Measurements from ENCODE around the gene SPECC1. TPM values are rescaled to one million over a fixed set of nuclear protein-coding genes. Genes with fewer than 3 reads are reported as not detected.
"Not testable (repeated sequence)": the region's sequence is repeated elsewhere in the genome, so short reads cannot be mapped to it uniquely, and the experiment has no call there.

The SPECC1 gene
- total RNA-seq, 1 experiment from 2014 or later, result 108 TPM

GRCh38 chr17:20207262-20207985 lies 198.3 kb downstream of the SPECC1 start:
- DNase-seq (ENCODE audit: low read depth), result no peak
- in situ Hi-C loops (cut with HindIII; ENCODE audit: low pct_unique_long_range_greater_than_20kb, low sequenced_read_pairs), result no loop called here

GRCh38 chr17:20208717-20209116 lies 199.6 kb downstream of the SPECC1 start:
- in situ Hi-C loops (cut with HindIII; ENCODE audit: low pct_unique_long_range_greater_than_20kb, low sequenced_read_pairs), result no loop called here
- no peak for DNase-seq (ENCODE audit: low read depth)

- no peak for DNase-seq (ENCODE audit: low read depth)
- in situ Hi-C loops (cut with HindIII; ENCODE audit: low pct_unique_long_range_greater_than_20kb, low sequenced_read_pairs), result no loop called here
Measured at GRCh38 chr17:20210180-20210579, 201.0 kb downstream of the SPECC1 start.

- in situ Hi-C loops (cut with HindIII; ENCODE audit: low pct_unique_long_range_greater_than_20kb, low sequenced_read_pairs), result no loop called here
- no peak for DNase-seq (ENCODE audit: low read depth)
Measured at GRCh38 chr17:20210614-20211013, 201.5 kb downstream of the SPECC1 start.

GRCh38 chr17:20211246-20211645 lies 202.1 kb downstream of the SPECC1 start:
- in situ Hi-C loops (cut with HindIII; ENCODE audit: low pct_unique_long_range_greater_than_20kb, low sequenced_read_pairs), result no loop called here
- no peak for DNase-seq (ENCODE audit: low read depth)

GRCh38 chr17:20213449-20213848 lies 204.3 kb downstream of the SPECC1 start:
- DNase-seq (ENCODE audit: low read depth), result no peak
- in situ Hi-C loops (cut with HindIII; ENCODE audit: low pct_unique_long_range_greater_than_20kb, low sequenced_read_pairs), result no loop called here

GRCh38 chr17:20214794-20215193 lies 205.6 kb downstream of the SPECC1 start:
- in situ Hi-C loops (cut with HindIII; ENCODE audit: low pct_unique_long_range_greater_than_20kb, low sequenced_read_pairs), result no loop called here
- DNase-seq (ENCODE audit: low read depth), result no peak

GRCh38 chr17:20216154-20216815 lies 207.1 kb downstream of the SPECC1 start:
- in situ Hi-C loops (cut with HindIII; ENCODE audit: low pct_unique_long_range_greater_than_20kb, low sequenced_read_pairs), result no loop called here

GRCh38 chr17:20216853-20217252 lies 207.7 kb downstream of the SPECC1 start:
- no peak for DNase-seq (ENCODE audit: low read depth)
- in situ Hi-C loops (cut with HindIII; ENCODE audit: low pct_unique_long_range_greater_than_20kb, low sequenced_read_pairs), result no loop called here

More at GRCh38 chr17:20216154-20216815, 207.1 kb downstream of the SPECC1 start:
- DNase-seq (ENCODE audit: low read depth), result peak; percentile 70

GRCh38 chr17:20217677-20218076 lies 208.5 kb downstream of the SPECC1 start:
- in situ Hi-C loops (cut with HindIII; ENCODE audit: low pct_unique_long_range_greater_than_20kb, low sequenced_read_pairs), result no loop called here

GRCh38 chr17:20218272-20218671 lies 209.1 kb downstream of the SPECC1 start:
- no peak for DNase-seq (ENCODE audit: low read depth)
- in situ Hi-C loops (cut with HindIII; ENCODE audit: low pct_unique_long_range_greater_than_20kb, low sequenced_read_pairs), result no loop called here

More at GRCh38 chr17:20217677-20218076, 208.5 kb downstream of the SPECC1 start:
- no peak for DNase-seq (ENCODE audit: low read depth)

GRCh38 chr17:20223808-20224328 lies 214.7 kb downstream of the SPECC1 start:
- in situ Hi-C loops (cut with HindIII; ENCODE audit: low pct_unique_long_range_greater_than_20kb, low sequenced_read_pairs), result no loop called here
- no peak for DNase-seq (ENCODE audit: low read depth)

- DNase-seq (ENCODE audit: low read depth), result no peak
- in situ Hi-C loops (cut with HindIII; ENCODE audit: low pct_unique_long_range_greater_than_20kb, low sequenced_read_pairs), result no loop called here
Measured at GRCh38 chr17:20224379-20224778, 215.2 kb downstream of the SPECC1 start.

- in situ Hi-C loops (cut with HindIII; ENCODE audit: low pct_unique_long_range_greater_than_20kb, low sequenced_read_pairs), result no loop called here
- DNase-seq (ENCODE audit: low read depth), result no peak
Measured at GRCh38 chr17:20225162-20226115, 216.3 kb downstream of the SPECC1 start.

- in situ Hi-C loops (cut with HindIII; ENCODE audit: low pct_unique_long_range_greater_than_20kb, low sequenced_read_pairs), result no loop called here
- peak; percentile 55 for DNase-seq (ENCODE audit: low read depth)
Measured at GRCh38 chr17:20226814-20227482, 217.8 kb downstream of the SPECC1 start.

- in situ Hi-C loops (cut with HindIII; ENCODE audit: low pct_unique_long_range_greater_than_20kb, low sequenced_read_pairs), result not testable (repeated sequence)
Measured at GRCh38 chr17:20227720-20228370, 218.7 kb downstream of the SPECC1 start.

GRCh38 chr17:20228410-20228809 lies 219.3 kb downstream of the SPECC1 start:
- in situ Hi-C loops (cut with HindIII; ENCODE audit: low pct_unique_long_range_greater_than_20kb, low sequenced_read_pairs), result no loop called here
- no peak for DNase-seq (ENCODE audit: low read depth)

More at GRCh38 chr17:20227720-20228370, 218.7 kb downstream of the SPECC1 start:
- DNase-seq (ENCODE audit: low read depth), result not testable (repeated sequence)

Data from Caki2 (cell line).